IPS DF 6.9 (cell line): ENCODE data around the gene NUB1.

Source experiments
- DNase-seq: peaks from one replicate; pipeline ENCODE4 v3.0.0-alpha.2; 2013; ENCODE audit warnings: low read depth, low spot score
- H3K27ac ChIP-seq: one replicate; pipeline ENCODE4 v1.5.1; 2013; ENCODE audit warnings: low read length, control low read depth
- H3K27me3 ChIP-seq: 2 replicates; pipeline ENCODE4 v1.6.1; 2013; ENCODE audit warnings: mild to moderate bottlenecking, low read length; ENCODE audit not compliant: control insufficient read depth, insufficient read depth
- H3K36me3 ChIP-seq: 2 replicates; pipeline ENCODE4 v1.6.1; 2013; ENCODE audit warnings: low read length; ENCODE audit not compliant: control insufficient read depth, insufficient read depth
- H3K4me1 ChIP-seq: 2 replicates; pipeline ENCODE4 v1.6.1; 2013; ENCODE audit warnings: low read length; ENCODE audit not compliant: control insufficient read depth, insufficient read depth
- H3K4me3 ChIP-seq: 2 replicates; pipeline ENCODE4 v1.5.1; 2013; ENCODE audit warnings: mild to moderate bottlenecking, low read length
- H3K9me3 ChIP-seq: 2 replicates; pipeline ENCODE4 v1.6.1; 2013; ENCODE audit warnings: low read length, inconsistent platforms; ENCODE audit not compliant: control insufficient read depth, insufficient read depth
- WGBS: extraction: QIAGEN DNeasy Blood & Tissue Kit; methylation state at CpG from one replicate; pipeline ENCODE4 v1.1.7; 2013; ENCODE audit warnings: mixed read lengths, missing lambda C conversion rate; ENCODE audit not compliant: insufficient read length, insufficient coverage; 5-methylcytosine and 5-hydroxymethylcytosine counted together

Gene NUB1

GRCh38 chr7:151410405-151411390 is 69.1 kb downstream of the NUB1 start:
- no peak overlapping the region for H3K27ac ChIP-seq
- no CpG with 5 or more reads among the region's 55 CpGs for WGBS

GRCh38 chr7:151411551-151411950 is 69.9 kb downstream of the NUB1 start:
- no peaks in the 10 kb centered on the region for H3K9me3 ChIP-seq
- H3K27me3 ChIP-seq, result no peaks in the 10 kb centered on the region; the same call in 1 of the 2 replicates
- peaks cover 9% of the 10 kb centered on the region for H3K4me1 ChIP-seq
- no peaks in the 10 kb centered on the region for H3K36me3 ChIP-seq
- H3K4me3 ChIP-seq, result no peak overlapping the region
- DNase-seq, result no peak
- no CpG with 5 or more reads among the region's 6 CpGs for WGBS
- no peak overlapping the region for H3K27ac ChIP-seq

More at GRCh38 chr7:151410405-151411390, 69.1 kb downstream of the NUB1 start:
- Histone ChIP-seq H3K36me3 (no peaks in the 10 kb centered on the region), H3K9me3 (no peaks in the 10 kb centered on the region), H3K4me3 (peak overlapping the region; percentile 59; the same call in 1 of the 2 replicates), H3K27me3 (no peaks in the 10 kb centered on the region; the same call in 1 of the 2 replicates), H3K4me1 (peaks cover 11% of the 10 kb centered on the region)
- DNase-seq, result no peak

- no peaks in the 10 kb centered on the region for H3K36me3 ChIP-seq
- H3K27me3 ChIP-seq, result peaks cover 2% of the 10 kb centered on the region; the same call in 1 of the 2 replicates
- no peak overlapping the region for H3K4me3 ChIP-seq
- no peak overlapping the region for H3K27ac ChIP-seq
- no CpG with 5 or more reads among the region's 4 CpGs for WGBS
- no peak for DNase-seq
- no peaks in the 10 kb centered on the region for H3K9me3 ChIP-seq
- H3K4me1 ChIP-seq, result peaks cover 9% of the 10 kb centered on the region
These were observed 70.7 kb downstream of the NUB1 start for GRCh38 chr7:151412318-151412717.

GRCh38 chr7:151413241-151413640 is 71.6 kb downstream of the NUB1 start:
- H3K27me3 ChIP-seq, result peaks cover 2% of the 10 kb centered on the region; the same call in 1 of the 2 replicates
- H3K4me3 ChIP-seq, result no peak overlapping the region
- H3K36me3 ChIP-seq, result no peaks in the 10 kb centered on the region
- WGBS, result no CpG with 5 or more reads among the region's 4 CpGs
- no peak overlapping the region for H3K27ac ChIP-seq
- no peak for DNase-seq
- no peaks in the 10 kb centered on the region for H3K9me3 ChIP-seq
- H3K4me1 ChIP-seq, result peaks cover 9% of the 10 kb centered on the region

GRCh38 chr7:151415375-151416105 is 73.9 kb downstream of the NUB1 start:
- peaks cover 2% of the 10 kb centered on the region; the same call in 1 of the 2 replicates for H3K27me3 ChIP-seq
- H3K27ac ChIP-seq, result no peak overlapping the region
- no CpG with 5 or more reads among the region's 3 CpGs for WGBS
- H3K4me1 ChIP-seq, result peaks cover 6% of the 10 kb centered on the region
- H3K4me3 ChIP-seq, result no peak overlapping the region
- DNase-seq, result no peak
- H3K36me3 ChIP-seq, result no peaks in the 10 kb centered on the region
- H3K9me3 ChIP-seq, result no peaks in the 10 kb centered on the region

- Histone ChIP-seq H3K27me3 (peaks cover 2% of the 10 kb centered on the region; the same call in 1 of the 2 replicates), H3K36me3 (no peaks in the 10 kb centered on the region), H3K9me3 (no peaks in the 10 kb centered on the region), H3K27ac (no peak overlapping the region), H3K4me3 (no peak overlapping the region), H3K4me1 (peaks cover 3% of the 10 kb centered on the region)
- WGBS, result no CpG with 5 or more reads among the region's 10 CpGs
- DNase-seq, result no peak
These were observed 74.7 kb downstream of the NUB1 start for GRCh38 chr7:151416112-151416940.

GRCh38 chr7:151416941-151417315 is 75.3 kb downstream of the NUB1 start:
- H3K36me3 ChIP-seq, result no peaks in the 10 kb centered on the region
- H3K9me3 ChIP-seq, result no peaks in the 10 kb centered on the region
- H3K4me1 ChIP-seq, result no peaks in the 10 kb centered on the region
- peaks cover 2% of the 10 kb centered on the region; the same call in 1 of the 2 replicates for H3K27me3 ChIP-seq
- H3K4me3 ChIP-seq, result no peak overlapping the region
- H3K27ac ChIP-seq, result no peak overlapping the region
- DNase-seq, result no peak
- WGBS, result no CpG with 5 or more reads among the region's 11 CpGs

- DNase-seq, result no peak
- Histone ChIP-seq H3K9me3 (no peaks in the 10 kb centered on the region), H3K4me3 (no peak overlapping the region), H3K27me3 (peaks cover 2% of the 10 kb centered on the region; the same call in 1 of the 2 replicates), H3K36me3 (no peaks in the 10 kb centered on the region), H3K4me1 (no peaks in the 10 kb centered on the region), H3K27ac (no peak overlapping the region)
- no CpG with 5 or more reads among the region's 5 CpGs for WGBS
These were observed 78.5 kb downstream of the NUB1 start for GRCh38 chr7:151420144-151420543.

GRCh38 chr7:151422212-151422611 is 80.6 kb downstream of the NUB1 start:
- WGBS, result no CpG with 5 or more reads among the region's 5 CpGs
- Histone ChIP-seq H3K36me3 (no peaks in the 10 kb centered on the region), H3K27me3 (no peaks in the 10 kb centered on the region), H3K27ac (no peak overlapping the region), H3K4me1 (no peaks in the 10 kb centered on the region), H3K9me3 (no peaks in the 10 kb centered on the region), H3K4me3 (no peak overlapping the region)
- DNase-seq, result no peak

GRCh38 chr7:151423226-151423625 is 81.6 kb downstream of the NUB1 start:
- no CpG with 5 or more reads among the region's 7 CpGs for WGBS
- peaks cover under 1% of the 10 kb centered on the region; the same call in 1 of the 2 replicates for H3K4me1 ChIP-seq
- no peak overlapping the region for H3K4me3 ChIP-seq
- no peak for DNase-seq
- H3K27me3 ChIP-seq, result no peaks in the 10 kb centered on the region
- no peak overlapping the region for H3K27ac ChIP-seq
- no peaks in the 10 kb centered on the region for H3K9me3 ChIP-seq
- no peaks in the 10 kb centered on the region for H3K36me3 ChIP-seq
